HG02763 (cell line): ENCODE results near the gene FLVCR2.

Experiments used
- ATAC-seq: cut with Tn5 transposase; IDR thresholded peaks from one replicate; pipeline ENCODE4 v1.9.1; 2021; ENCODE audit warnings: mild to moderate bottlenecking, moderate library complexity; ENCODE audit not compliant: unreplicated experiment

The FLVCR2 gene

DNA sequence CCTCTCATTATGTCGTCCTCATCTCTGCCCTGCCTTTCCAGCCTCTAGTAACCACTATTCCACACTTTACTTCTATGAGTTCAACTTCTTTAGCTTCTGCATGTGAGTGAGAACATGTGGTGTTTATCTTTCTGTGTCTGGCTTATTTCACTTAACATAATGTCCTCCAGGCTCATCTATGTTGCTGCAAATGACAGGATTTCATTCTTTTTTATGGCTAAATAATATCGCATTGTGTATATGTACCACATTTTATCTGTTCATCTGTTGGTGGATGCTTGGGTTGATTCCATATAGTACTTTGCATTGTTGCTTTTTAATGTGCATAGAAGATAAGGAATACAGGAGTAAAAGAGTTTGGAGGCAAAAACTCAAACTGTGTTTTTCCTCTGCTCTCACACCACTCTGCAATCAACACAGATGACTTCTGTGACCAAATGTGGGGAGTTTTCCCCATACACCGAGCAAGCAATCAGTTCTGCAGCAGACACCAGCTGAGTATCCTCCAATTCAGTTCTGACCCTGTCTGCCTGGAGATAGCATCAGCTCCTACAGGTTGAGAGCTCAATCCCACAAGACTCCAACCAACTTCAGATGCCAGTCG lies 24.6 kb upstream of the FLVCR2 start:
- ATAC-seq = no peak

DNA sequence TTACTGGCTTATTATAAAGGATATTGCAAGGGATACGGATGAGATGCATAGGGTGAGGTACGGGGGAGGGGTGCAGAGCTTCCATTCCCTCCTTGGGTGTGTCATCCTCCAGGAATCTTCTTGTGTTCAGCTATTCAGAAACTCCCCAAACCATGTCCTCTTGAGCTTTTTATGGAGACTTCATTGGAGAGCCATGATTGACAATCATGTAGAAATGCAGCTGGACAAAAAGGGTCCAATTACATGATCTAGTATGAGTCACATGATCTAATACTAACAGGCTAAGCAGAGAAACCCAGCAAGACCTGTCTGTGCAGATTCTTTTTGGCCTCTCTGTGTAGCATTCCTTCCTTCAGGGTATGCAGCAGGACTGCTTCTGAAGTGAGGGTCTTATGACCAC lies 23.9 kb upstream of the FLVCR2 start:
- ATAC-seq = no peak

DNA sequence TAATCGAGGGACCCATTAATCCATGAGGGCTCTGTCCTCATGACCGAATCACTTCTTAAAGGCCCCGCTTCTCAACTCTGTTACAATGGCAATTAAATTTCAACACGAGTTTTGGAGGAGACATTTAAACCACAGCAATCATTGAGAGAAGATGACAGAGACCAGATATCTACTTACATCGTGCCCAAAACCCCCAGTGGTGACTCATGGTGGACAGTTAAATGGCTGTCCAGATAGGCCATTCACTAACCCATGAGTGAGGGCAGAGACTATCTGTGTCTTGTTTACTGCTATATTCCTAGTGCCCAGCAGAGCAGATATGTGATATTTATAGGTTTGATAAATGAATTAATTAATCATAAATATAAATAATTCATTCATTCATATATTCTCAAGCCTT lies 20.0 kb upstream of the FLVCR2 start:
- ATAC-seq = no peak

DNA sequence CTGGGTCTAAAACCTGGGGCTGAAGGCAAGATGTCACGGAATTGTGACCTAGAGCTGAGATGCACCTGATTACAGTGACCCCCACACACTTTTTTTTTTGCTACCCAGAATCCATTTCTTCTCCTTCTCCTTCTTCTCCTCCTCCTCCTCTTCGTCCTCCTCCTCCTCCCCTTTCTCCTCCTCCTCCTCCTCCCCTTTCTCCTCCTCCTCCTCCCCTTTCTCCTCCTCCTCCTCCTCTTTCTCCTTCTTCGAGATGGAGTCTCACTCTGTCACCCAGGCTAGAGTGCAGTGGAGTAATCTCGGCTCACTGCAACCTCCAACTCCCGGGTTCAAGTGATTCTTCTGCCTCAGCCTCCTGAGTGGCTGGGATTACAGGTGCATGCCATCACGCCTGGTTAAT lies 19.4 kb upstream of the FLVCR2 start:
- ATAC-seq = no peak

DNA sequence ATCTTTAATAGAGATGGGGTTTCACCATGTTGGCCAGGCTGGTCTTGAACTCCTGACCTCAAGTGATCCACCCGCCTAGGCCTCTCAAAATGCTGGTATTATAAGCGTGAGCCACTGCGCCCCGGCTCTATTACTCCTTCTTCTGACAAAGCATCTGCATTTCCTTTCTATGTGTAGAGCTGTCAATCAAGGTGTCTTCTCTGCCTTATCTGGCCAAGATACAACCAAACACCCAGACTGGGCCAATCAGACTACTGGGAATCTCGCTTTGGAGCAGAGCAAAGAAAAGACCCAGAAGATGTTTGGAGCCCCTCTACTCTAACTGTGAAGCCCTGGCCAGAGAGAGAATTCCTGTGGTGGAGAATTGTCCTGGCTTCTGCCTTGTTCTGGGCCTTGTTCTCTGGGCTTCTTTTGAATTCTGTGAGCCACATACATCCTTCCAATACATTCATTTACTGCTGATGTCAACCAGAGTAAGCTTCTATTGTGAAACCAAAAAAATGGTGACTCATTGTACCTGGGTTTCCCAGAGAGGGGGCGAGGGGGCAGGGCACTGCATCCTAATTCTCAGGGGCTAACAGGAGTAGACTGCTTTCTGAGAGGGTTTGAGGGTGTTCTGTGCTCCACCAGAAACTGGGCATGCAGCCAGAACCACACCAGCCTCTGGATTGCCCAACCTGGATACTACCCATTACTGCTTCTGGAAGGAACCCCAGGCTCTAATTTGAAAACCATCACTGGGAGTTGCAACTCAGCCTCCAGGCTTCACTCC lies 18.8 kb upstream of the FLVCR2 start:
- ATAC-seq = no peak

DNA sequence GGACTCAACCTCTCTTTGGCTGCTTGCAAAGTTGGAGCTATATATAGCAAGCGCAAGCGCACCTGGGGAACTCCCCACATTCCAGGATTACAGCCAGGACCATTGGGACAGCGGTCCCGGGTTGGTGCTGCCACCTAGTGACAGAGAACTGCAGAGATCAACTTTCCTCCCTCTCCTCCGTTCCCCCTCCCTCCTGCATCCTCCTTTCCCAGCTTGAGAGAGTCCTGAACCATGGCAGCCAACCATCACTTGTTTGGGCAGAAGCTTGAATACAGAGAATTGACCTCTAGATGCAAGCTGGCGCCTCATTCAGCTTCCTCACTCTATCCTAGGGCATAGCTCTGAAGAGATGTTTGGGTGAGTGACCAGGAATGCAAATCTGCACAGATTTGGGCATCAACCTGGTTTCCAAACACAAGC lies 17.4 kb upstream of the FLVCR2 start:
- no peak for ATAC-seq

DNA sequence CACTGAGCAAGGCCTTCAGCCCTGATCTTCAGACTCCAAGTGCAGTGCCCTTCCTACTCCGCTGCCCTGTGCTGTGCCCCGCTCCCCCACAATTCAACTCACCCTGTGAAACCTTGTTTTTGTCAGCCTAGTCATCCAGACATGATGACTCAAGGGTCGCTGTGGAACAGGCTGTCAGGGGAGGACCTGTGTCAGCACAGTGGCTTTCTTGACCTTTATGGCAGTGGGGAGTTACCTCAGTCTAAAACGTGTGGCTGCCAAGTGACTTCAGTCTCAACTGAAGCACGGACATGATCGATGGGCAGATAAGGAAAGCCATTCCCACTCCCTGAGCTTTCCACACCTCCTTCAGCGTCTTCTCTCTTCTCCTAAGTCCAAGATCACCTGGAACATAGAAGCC lies 16.3 kb upstream of the FLVCR2 start:
- ATAC-seq = no peak

DNA sequence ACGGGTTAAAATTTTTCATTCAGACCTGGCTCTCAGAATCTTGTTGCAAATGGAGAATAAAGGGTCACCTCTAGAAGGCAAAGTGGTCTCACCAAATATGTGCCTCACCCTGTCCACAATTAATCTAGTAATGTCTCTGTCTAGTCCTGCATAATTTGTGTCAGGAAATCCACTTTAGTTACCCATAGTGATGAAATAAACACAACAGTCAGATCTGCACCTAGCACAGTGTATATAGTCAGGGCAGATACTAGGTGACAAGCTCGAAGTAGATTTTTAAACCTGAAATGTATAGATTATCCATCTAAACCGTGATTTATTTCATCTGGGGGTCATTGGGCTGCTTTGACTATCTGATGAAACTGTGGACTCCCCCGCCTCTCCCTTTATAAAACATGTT lies 15.9 kb upstream of the FLVCR2 start:
- no peak for ATAC-seq

DNA sequence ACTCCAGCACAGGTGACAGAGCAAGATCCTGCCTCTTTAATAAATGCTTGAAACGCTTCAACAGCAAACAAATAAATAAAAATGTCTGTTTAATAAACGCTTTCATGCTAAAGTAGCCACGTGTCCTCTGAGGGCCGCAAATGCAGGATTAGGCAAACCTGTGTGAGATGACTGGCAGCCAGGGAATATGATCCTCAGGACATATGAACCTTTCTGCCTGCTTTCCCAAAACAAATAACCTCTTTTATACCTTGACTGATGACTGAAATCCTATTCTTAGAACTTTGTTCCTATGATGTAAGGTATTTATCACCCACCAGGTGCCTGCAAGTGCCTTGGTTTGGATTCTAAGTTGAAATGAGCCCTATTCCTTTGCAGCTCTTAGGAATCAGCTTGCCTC lies 14.5 kb upstream of the FLVCR2 start:
- ATAC-seq = no peak

DNA sequence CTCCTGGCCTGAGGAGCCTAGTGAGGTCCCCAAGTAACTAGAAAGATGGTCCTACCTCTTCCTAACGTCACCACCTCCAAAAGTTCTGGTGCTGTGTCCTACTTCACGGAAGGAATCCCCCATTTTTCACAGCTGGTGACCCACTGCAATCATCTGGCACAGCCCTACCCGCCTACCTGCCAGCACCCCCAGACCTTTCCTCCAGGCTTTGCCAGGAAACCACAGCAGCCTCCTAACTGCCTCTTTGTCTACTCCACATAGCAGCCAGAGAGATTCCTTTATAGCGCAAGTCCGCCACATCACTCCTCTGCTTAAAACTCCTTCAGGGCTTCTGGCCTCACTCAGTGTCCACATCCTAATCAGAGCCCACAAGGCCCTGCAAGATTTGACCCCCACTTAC lies 13.4 kb upstream of the FLVCR2 start:
- ATAC-seq = no peak

DNA sequence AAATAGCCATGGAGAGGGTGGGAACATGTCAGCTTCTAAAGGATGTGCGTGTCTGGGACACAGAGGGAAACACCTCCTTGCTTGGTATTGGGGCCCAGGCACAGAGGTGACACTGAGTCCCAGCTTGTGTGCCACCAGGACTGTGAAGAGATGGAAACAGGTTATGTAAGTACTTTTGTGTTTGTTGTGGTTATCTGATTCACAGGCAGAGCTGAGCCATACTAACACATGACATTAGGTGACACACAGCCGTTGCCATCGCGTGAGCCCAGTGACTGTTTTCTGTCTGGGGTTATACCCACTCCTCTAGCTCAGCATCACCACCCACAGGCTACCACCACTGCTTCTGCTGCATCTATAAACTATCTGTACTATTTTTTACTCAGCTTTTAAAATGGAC lies 12.1 kb upstream of the FLVCR2 start:
- no peak for ATAC-seq

DNA sequence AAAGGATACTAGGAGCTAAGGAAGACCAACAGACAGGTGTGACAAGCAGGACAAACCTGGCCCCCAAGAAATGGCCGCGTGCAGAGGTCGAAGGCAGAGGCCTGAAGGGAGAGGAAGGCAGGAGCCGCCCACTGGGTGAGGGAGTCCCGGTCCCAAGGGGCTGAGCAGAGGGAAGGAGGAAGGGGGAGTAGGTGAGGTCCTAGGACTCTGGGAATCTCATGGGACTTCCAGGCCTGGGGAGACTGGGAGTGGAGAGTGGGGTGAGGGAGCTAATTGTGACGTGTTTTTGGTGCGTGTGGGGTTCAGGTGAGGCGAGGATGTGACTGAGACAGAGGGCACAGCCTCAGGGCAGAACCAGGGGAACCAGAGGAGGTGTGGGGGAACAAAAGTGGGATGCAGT lies 11.7 kb upstream of the FLVCR2 start:
- no peak for ATAC-seq

DNA sequence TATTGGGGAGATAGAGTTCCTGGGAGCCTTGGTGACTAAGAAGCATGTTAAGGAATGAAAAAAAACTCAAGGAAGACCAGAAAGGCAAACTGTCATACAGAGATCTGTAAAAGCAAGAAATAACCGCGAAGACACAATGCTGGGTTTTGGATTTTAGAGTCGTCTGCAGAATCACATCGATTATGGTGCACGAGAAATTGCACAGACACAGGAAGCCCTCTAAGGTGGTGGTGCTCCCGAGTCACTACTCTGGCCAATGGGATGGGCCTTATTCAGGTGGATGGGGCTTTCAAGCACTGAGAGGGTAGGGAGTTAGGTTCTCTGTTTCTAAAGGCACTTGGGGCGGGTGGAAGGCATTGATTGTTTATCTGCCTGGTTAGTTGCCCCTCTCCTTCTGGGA lies 10.3 kb upstream of the FLVCR2 start:
- ATAC-seq = no peak

DNA sequence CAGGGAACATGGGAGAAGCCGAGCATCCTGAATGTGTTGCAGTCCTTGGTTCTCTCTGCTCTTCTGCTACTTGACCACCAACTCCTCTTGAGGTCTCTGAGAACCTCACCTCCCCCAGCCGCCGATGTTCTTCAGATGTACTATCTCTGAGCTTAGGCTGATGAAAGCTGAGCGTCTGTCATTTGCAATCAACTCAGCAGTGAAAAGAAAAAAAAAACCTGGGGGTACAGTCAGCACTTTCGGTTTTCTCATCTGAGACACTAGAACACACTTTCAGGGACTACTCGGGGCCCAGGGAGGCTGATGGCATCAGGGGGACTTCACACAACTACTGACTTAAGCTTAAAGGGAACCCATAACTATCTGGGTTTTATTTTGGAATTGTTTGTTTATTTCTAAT lies 9.6 kb upstream of the FLVCR2 start:
- ATAC-seq = no peak

DNA sequence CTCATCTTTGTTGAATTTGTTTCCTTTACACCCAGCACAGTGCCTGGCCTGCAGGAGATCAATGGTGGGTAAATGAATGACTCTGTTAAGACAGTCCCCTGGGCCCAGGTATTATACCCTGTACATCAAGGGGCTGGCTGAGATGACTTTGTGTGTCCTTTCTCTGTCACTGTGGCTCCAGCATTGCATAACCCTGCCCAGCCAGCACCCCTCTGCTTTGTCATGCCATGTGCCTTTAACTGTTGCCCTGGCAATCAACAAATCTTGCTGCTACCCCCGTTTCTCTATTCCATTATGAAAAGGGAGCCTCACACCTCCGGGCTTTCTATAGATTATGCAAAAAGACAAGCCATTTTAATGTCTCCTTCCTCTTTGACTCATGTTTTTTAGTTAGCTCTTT lies 7.6 kb upstream of the FLVCR2 start:
- ATAC-seq = no peak

DNA sequence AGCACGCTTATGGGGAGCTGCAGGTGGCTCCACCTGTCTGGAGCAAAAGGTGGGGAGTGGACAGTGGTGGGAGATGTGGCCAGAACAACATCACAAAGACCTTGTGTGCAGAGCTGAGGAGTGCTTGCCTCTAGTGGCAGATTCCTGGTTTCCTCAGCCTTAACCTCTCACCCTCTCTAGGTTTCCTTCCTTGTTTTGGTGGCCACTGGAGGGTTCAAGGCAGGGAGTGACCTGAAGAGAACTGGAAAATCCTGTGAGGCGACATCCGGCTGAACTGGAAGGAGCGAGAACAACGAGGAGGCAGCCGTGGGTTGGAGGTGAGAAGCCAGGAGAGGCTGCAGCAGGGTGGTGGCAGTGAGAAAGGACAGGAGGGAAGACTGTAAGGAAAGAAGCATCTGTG lies 6.3 kb upstream of the FLVCR2 start:
- no peak for ATAC-seq

DNA sequence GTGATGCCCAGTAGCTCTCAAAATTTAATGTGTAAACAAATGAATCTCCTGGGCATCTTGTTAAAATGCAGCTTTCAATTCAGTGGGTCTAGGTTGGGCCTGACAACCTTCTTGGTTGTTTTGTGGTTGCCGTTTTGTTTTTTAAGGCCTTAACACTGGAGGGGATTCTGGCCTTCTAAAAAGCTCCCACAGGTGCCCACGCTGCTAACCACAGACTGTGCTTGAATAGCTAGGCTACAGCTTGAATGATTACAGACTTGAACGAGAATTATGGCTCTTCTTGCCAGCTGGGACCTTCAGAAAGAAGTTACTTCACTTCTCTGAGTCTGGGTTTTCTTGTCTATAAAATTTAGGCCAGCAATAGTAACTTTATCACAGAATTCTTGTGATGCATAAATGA lies 1.3 kb upstream of the FLVCR2 start:
- ATAC-seq = no peak

DNA sequence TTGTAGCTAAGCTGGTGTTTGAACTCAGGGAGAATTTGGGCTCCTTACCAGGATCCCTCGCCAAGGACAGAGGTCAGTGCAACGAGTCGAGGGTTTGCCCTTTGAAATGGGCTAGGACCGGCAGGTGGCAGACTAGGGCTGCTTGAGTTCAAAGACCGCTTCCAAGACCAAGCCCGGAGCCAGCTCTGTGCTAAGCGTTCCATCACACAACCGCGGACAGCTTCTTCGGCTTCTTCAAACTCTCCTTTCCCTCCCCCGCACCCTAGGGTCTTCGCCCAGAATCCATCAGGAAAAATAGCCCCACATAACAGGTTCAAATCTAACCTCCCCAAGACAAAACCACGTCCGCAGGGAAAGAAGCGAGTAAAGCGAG lies 705 bp upstream of the FLVCR2 start:
- ATAC-seq = peak; percentile 73

DNA sequence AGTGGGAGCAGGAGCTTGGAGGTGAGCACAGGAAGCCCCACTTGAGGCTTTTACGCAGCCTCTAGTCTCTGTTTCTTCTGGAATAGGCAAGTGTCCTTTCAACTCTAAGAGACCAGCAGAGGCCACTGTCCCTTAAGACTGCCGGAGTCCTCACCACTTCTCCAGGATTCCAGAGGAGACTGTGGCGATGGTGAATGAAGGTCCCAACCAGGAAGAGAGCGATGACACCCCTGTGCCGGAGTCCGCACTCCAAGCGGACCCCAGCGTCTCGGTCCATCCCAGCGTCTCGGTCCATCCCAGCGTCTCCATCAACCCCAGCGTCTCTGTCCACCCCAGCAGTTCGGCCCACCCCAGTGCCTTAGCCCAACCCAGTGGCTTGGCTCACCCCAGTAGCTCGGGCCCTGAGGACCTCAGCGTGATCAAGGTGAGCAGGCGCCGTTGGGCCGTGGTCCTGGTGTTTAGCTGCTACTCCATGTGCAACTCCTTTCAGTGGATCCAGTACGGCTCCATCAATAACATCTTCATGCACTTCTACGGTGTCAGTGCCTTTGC lies 442 bp downstream of the FLVCR2 start:
- ATAC-seq = no peak

DNA sequence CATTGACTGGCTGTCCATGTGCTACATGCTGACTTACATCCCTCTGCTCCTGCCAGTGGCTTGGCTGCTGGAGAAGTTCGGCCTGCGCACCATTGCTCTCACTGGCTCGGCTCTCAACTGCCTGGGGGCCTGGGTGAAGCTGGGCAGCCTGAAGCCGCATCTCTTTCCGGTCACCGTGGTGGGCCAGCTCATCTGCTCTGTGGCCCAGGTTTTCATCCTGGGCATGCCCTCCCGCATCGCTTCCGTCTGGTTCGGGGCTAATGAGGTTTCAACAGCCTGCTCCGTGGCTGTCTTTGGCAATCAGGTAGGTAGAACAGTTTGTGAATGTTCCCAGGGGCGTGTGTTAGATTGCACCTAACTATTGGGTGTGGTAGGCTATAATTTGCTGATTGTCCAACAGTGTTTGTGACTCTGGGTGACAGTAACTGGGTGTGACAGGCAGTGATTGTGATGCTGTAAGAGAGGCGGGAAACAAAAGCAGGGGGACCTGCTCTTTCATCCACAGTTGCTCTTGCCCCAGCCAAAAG lies 981 bp downstream of the FLVCR2 start:
- no peak for ATAC-seq

DNA sequence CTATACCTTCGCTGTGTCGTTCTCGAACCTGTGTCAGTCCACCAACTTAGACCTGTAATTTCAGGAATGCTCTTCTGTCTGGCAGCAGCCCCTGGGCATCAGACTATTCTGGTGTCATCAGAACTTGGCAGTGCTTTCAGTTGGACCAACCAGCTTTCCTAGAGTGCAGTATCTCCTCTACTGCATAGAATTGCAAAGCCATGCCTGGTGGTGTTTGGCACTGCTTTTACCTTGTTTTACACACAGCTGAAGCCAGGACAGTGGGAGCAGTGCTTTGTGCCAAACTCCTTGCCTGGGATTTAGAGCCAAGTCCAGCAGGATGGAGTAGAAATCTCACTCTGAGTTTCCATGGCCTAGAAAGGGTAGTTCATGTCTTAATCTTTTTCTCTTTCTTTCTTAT lies 1.5 kb downstream of the FLVCR2 start:
- no peak for ATAC-seq

DNA sequence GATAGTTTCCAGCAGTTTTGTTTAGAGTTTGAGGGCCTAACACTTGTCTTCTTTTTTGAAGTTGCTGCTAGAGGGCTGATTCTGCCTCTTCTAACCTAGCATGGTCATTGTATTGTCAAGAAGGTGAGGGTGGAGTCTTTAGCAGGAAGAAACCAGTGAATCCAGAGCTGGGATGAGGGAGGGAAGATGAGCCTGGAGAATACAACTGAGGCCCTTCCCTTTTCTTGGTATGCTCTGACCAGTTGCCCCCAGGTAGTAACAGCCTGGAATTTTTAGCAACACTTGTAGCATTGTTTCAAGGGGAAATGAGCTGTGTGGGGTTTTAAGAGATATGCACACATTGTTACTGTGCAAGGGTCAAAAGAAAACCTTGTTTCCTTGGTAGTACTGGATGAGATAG lies 9.0 kb downstream of the FLVCR2 start:
- no peak for ATAC-seq
